ENCODE measurements around the gene CYP3A7. TPM values are rescaled to one million over a fixed set of nuclear protein-coding genes. Genes with fewer than 3 reads are reported as not detected.
"Not testable (repeated sequence)": the region's sequence is repeated elsewhere in the genome, so short reads cannot be mapped to it uniquely, and the experiment has no call there.

Gene CYP3A7
- total RNA-seq, 2 donors from 2014 or later, result not detected

GRCh38 chr7:99766484-99767099, 31.6 kb upstream of the CYP3A7 start:
- TF ChIP-seq CTCF (IDR thresholded peaks at IDR 0.05), result no peak
- Histone ChIP-seq H3K4me3 (no peak overlapping the region), H3K9me3 (no peaks in the 10 kb centered on the region), H3K27me3 (no peaks in the 10 kb centered on the region), H3K27ac (no peak overlapping the region), H3K9ac (ENCODE audit: low read depth in 2 of 2, low read length in 2 of 2) (no peak overlapping the region), H3K4me1 (no peaks in the 10 kb centered on the region), H3K36me3 (no peaks in the 10 kb centered on the region)
- intact Hi-C loops (cut with DNase I), result no loop called here
- DNase-seq, result no peak

- Histone ChIP-seq H3K9me3 (no peaks in the 10 kb centered on the region), H3K36me3 (no peaks in the 10 kb centered on the region), H3K4me3 (no peak overlapping the region), H3K27ac (no peak overlapping the region), H3K4me1 (no peaks in the 10 kb centered on the region), H3K27me3 (no peaks in the 10 kb centered on the region), H3K9ac (ENCODE audit: low read depth in 2 of 2, low read length in 2 of 2) (no peak overlapping the region)
- TF ChIP-seq CTCF (IDR thresholded peaks at IDR 0.05), result no peak
- no peak for DNase-seq
- intact Hi-C loops (cut with DNase I), result no loop called here
These were observed 29.5 kb upstream of the CYP3A7 start for GRCh38 chr7:99764478-99764877.

GRCh38 chr7:99762680-99763327, 27.8 kb upstream of the CYP3A7 start:
- no peak for DNase-seq
- Histone ChIP-seq H3K4me3 (no peak overlapping the region), H3K4me1 (no peaks in the 10 kb centered on the region), H3K27me3 (no peaks in the 10 kb centered on the region), H3K9ac (ENCODE audit: low read depth in 2 of 2, low read length in 2 of 2) (no peak overlapping the region), H3K36me3 (no peaks in the 10 kb centered on the region), H3K9me3 (no peaks in the 10 kb centered on the region), H3K27ac (no peak overlapping the region)
- no peak for TF ChIP-seq CTCF (IDR thresholded peaks at IDR 0.05)
- intact Hi-C loops (cut with DNase I), result no loop called here

- Histone ChIP-seq H3K9ac (ENCODE audit: low read depth in 2 of 2, low read length in 2 of 2) (no peak overlapping the region), H3K9me3 (no peaks in the 10 kb centered on the region), H3K36me3 (no peaks in the 10 kb centered on the region), H3K27me3 (no peaks in the 10 kb centered on the region), H3K27ac (no peak overlapping the region), H3K4me1 (no peaks in the 10 kb centered on the region), H3K4me3 (no peak overlapping the region)
- intact Hi-C loops (cut with DNase I), result no loop called here
- DNase-seq, result no peak
- TF ChIP-seq CTCF (IDR thresholded peaks at IDR 0.05), result no peak
These were observed 20.1 kb upstream of the CYP3A7 start for GRCh38 chr7:99755085-99755484.

GRCh38 chr7:99752356-99752755, 17.4 kb upstream of the CYP3A7 start:
- peak; percentile 68 for DNase-seq
- Histone ChIP-seq H3K9me3 (no peaks in the 10 kb centered on the region), H3K36me3 (no peaks in the 10 kb centered on the region), H3K9ac (ENCODE audit: low read depth in 2 of 2, low read length in 2 of 2) (peak overlapping the region; percentile 55 to 56), H3K4me1 (no peaks in the 10 kb centered on the region), H3K27ac (peak overlapping the region; percentile 27), H3K4me3 (no peak overlapping the region), H3K27me3 (no peaks in the 10 kb centered on the region)
- TF ChIP-seq CTCF (IDR thresholded peaks at IDR 0.05), result no peak
- intact Hi-C loops (cut with DNase I), result no loop called here

- H3K36me3 ChIP-seq; H3K4me3 ChIP-seq; H3K4me1 ChIP-seq; H3K27me3 ChIP-seq; H3K9me3 ChIP-seq; intact Hi-C loops (cut with DNase I): not testable (repeated sequence)
- H3K27ac ChIP-seq, result peak overlapping the region; percentile 55
- peak; percentile 67 for DNase-seq
- peak overlapping the region in 1 of 2 donors; percentile 55 for H3K9ac ChIP-seq (ENCODE audit: low read depth in 2 of 2, low read length in 2 of 2)
These were observed 16.5 kb upstream of the CYP3A7 start for GRCh38 chr7:99751322-99752052.

Data from colonic mucosa (tissue), 4 donors.